ENCODE data around the gene SPRED3.
"Not testable (repeated sequence)": the region's sequence is repeated elsewhere in the genome, so short reads cannot be mapped to it uniquely, and the experiment has no call there.

SPRED3 gene

GRCh38 chr19:38402623-38402966 is 14.1 kb downstream of the SPRED3 start:
- peak overlapping the region; percentile 92 for H3K27ac ChIP-seq
- peak overlapping the region; percentile 70 to 94 for H3K4me3 ChIP-seq (ENCODE audit: low read depth in 1 of 2, low read length in 1 of 2)
- peaks cover 29% of the 10 kb centered on the region for H3K36me3 ChIP-seq
- H3K4me1 ChIP-seq (ENCODE audit: control insufficient read depth in 1 of 2, insufficient read depth in 1 of 2, low read depth in 1 of 2, low read length in 1 of 2) = peaks cover 13 to 15% of the 10 kb centered on the region in 2 experiments
- no peaks in the 10 kb centered on the region for H3K9me3 ChIP-seq
- peaks cover 35% of the 10 kb centered on the region for H3K27me3 ChIP-seq
- TF ChIP-seq, protein P1, sequence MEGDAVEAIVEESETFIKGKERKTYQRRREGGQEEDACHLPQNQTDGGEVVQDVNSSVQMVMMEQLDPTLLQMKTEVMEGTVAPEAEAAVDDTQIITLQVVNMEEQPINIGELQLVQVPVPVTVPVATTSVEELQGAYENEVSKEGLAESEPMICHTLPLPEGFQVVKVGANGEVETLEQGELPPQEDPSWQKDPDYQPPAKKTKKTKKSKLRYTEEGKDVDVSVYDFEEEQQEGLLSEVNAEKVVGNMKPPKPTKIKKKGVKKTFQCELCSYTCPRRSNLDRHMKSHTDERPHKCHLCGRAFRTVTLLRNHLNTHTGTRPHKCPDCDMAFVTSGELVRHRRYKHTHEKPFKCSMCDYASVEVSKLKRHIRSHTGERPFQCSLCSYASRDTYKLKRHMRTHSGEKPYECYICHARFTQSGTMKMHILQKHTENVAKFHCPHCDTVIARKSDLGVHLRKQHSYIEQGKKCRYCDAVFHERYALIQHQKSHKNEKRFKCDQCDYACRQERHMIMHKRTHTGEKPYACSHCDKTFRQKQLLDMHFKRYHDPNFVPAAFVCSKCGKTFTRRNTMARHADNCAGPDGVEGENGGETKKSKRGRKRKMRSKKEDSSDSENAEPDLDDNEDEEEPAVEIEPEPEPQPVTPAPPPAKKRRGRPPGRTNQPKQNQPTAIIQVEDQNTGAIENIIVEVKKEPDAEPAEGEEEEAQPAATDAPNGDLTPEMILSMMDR (IDR thresholded peaks at IDR 0.05) = no peak

DNA sequence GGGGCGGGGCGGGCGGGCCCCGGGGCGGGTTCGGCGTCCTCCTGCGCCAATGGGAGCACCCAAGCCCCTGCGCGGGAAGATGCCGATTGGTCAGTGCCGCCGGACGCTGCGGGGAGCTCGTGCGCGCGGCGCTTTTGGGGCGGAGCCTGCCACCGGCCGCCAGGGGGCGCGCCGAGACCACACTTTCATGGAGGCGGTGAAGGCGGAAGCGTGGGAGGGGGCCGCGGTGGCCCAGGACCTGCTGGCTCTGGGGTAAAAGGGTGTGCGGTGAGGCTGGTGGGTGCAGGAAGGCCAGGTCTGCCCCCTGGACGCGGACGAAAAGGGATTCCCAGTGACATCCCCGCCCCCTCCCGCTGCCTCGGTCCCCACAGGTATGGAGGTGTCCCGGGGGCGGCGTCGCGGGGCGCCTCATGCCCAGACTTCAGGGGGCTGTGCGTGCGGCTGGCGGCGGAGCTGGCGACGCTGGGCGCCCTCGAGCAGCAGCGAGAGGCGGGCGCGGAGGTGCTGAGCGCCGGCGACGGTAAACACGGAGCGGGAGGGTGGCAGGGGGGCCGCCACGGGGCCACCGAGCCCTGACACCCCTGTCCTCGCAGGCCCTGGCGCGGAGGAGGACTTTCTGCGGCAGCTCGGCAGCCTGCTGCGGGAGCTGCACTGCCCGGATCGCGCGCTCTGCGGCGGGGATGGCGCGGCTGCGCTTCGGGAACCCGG is 14.6 kb downstream of the SPRED3 start, which contains the start of gene FAM98C:
FAM98C (plus strand) TSS at position 127 of the 708 bp plus-strand sequence; CDS start at position 188, 61 bp downstream.
- Histone ChIP-seq H3K9me3 (no peaks in the 10 kb centered on the region), H3K4me3 (ENCODE audit: low read depth in 1 of 2, low read length in 1 of 2) (peak within 1 kb of the TSS; percentile 70 to 94), H3K36me3 (peaks cover 35% of the 10 kb centered on the region), H3K27me3 (peaks cover 30% of the 10 kb centered on the region), H3K4me1 (ENCODE audit: control insufficient read depth in 1 of 2, insufficient read depth in 1 of 2, low read depth in 1 of 2, low read length in 1 of 2) (peaks cover 13 to 15% of the 10 kb centered on the region in 2 experiments), H3K27ac (peak within 1 kb of the TSS; percentile 92)
- TF ChIP-seq, protein P1 (IDR thresholded peaks at IDR 0.05) = peak; percentile 99

DNA sequence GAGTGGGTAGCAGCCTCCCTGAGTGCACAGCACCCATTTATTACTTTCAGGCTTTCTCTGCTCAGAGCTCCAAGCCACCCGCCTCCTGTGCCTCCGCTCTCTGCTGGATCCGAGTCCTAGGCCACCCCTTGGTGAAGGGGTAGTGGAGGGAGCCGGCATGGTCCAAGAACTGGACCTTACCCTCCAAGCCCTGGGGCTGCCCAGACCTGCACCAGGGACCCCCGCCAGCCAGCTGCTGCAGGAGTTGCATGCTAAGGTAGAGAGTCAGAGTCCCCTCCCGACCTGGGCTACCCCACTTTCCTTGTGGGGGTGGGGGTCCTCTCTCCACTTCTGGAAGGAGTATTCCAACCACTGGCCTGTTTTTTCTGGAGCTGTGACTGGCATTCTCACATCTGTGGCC is 16.4 kb downstream of the SPRED3 start:
- peaks cover 20 to 24% of the 10 kb centered on the region in 2 experiments for H3K4me1 ChIP-seq (ENCODE audit: control insufficient read depth in 1 of 2, insufficient read depth in 1 of 2, low read depth in 1 of 2, low read length in 1 of 2)
- H3K4me3 ChIP-seq (ENCODE audit: low read depth in 1 of 2, low read length in 1 of 2) = no peak overlapping the region
- H3K36me3 ChIP-seq = peaks cover 52% of the 10 kb centered on the region
- no peaks in the 10 kb centered on the region for H3K9me3 ChIP-seq
- peaks cover 12% of the 10 kb centered on the region for H3K27me3 ChIP-seq
- TF ChIP-seq, protein P1 (IDR thresholded peaks at IDR 0.05) = no peak
- H3K27ac ChIP-seq = peak overlapping the region; percentile 92

- H3K4me1 ChIP-seq (ENCODE audit: control insufficient read depth in 1 of 2, insufficient read depth in 1 of 2, low read depth in 1 of 2, low read length in 1 of 2) = peaks cover 24 to 26% of the 10 kb centered on the region in 2 experiments
- H3K36me3 ChIP-seq = peaks cover 56% of the 10 kb centered on the region
- no peak overlapping the region for H3K4me3 ChIP-seq (ENCODE audit: low read depth in 1 of 2, low read length in 1 of 2)
- TF ChIP-seq, protein P1 (IDR thresholded peaks at IDR 0.05) = no peak
- H3K27ac ChIP-seq = peak overlapping the region; percentile 92
- H3K27me3 ChIP-seq = peaks cover 8% of the 10 kb centered on the region
- no peaks in the 10 kb centered on the region for H3K9me3 ChIP-seq
Observed at GRCh38 chr19:38405276-38405675, 16.8 kb downstream of the SPRED3 start.

DNA sequence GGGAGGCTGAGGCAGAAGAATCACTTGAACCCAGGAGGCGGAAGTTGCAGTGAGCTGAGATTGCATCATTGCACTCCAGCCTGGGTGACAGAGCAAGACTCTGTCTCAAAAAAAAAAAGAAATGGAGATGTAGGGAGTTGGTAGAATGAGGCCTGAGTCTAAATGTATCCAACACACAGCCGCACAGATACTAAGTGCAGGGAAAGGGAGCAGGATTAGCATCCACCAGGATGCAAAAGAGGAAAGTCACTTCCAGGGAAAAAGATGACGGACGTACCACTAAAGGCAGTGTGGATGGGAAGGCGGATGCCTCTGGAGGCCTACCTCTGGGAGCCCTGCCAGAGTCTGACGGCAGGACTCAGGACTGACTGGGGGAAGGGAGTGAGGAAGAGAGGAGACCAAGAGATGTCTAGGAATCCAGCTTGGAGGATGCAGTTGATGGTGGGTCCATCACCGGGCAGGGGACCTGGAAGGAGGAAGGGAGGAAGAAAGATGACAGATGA is 21.2 kb downstream of the SPRED3 start:
- H3K9me3 ChIP-seq = no peaks in the 10 kb centered on the region
- peak overlapping the region; percentile 73 for H3K27ac ChIP-seq
- TF ChIP-seq, protein P1 (IDR thresholded peaks at IDR 0.05) = no peak

GRCh38 chr19:38410407-38410806 is 21.9 kb downstream of the SPRED3 start:
- H3K36me3 ChIP-seq = peaks cover 99% of the 10 kb centered on the region
- peaks cover 11 to 13% of the 10 kb centered on the region in 2 experiments for H3K4me1 ChIP-seq (ENCODE audit: control insufficient read depth in 1 of 2, insufficient read depth in 1 of 2, low read depth in 1 of 2, low read length in 1 of 2)
- H3K4me3 ChIP-seq (ENCODE audit: low read depth in 1 of 2, low read length in 1 of 2); H3K9me3 ChIP-seq; H3K27me3 ChIP-seq: not testable (repeated sequence)
- peak overlapping the region; percentile 54 for H3K27ac ChIP-seq

More for the DNA sequence above, 21.2 kb downstream of the SPRED3 start:
- H3K4me1 ChIP-seq (ENCODE audit: control insufficient read depth in 1 of 2, insufficient read depth in 1 of 2, low read depth in 1 of 2, low read length in 1 of 2) = peaks cover 11 to 13% of the 10 kb centered on the region in 2 experiments
- peaks cover 99% of the 10 kb centered on the region for H3K36me3 ChIP-seq
- no peaks in the 10 kb centered on the region for H3K27me3 ChIP-seq
- H3K4me3 ChIP-seq (ENCODE audit: low read depth in 1 of 2, low read length in 1 of 2) = no peak overlapping the region

Measured in neutrophil (primary cell).